ENCODE results near the gene AMHR2. TPM values are rescaled to one million over a fixed set of nuclear protein-coding genes. Genes with fewer than 3 reads are reported as not detected.

The AMHR2 gene
- total RNA-seq, 1 donor: not detected

- peak; percentile 51 for DNase-seq (ENCODE audit: low read depth)
- H3K4me3 ChIP-seq (ENCODE audit: low read depth, low read length): no peak overlapping the region
- TF ChIP-seq CTCF (IDR thresholded peaks at IDR 0.05; ENCODE audit: insufficient read depth, low read length): peak; percentile 19
Observed at GRCh38 chr12:53476769-53477209, 53.1 kb downstream of the AMHR2 start.

GRCh38 chr12:53478865-53479264, 55.2 kb downstream of the AMHR2 start:
- no peak for TF ChIP-seq CTCF (IDR thresholded peaks at IDR 0.05; ENCODE audit: insufficient read depth, low read length)
- DNase-seq (ENCODE audit: low read depth): peak; percentile 34
- H3K4me3 ChIP-seq (ENCODE audit: low read depth, low read length): no peak overlapping the region

- no peak for TF ChIP-seq CTCF (IDR thresholded peaks at IDR 0.05; ENCODE audit: insufficient read depth, low read length)
- DNase-seq (ENCODE audit: low read depth): no peak
- no peak overlapping the region for H3K4me3 ChIP-seq (ENCODE audit: low read depth, low read length)
Observed at GRCh38 chr12:53479331-53479730, 55.7 kb downstream of the AMHR2 start.

GRCh38 chr12:53480491-53481442, 57.1 kb downstream of the AMHR2 start:
- no peak for DNase-seq (ENCODE audit: low read depth)
- TF ChIP-seq CTCF (IDR thresholded peaks at IDR 0.05; ENCODE audit: insufficient read depth, low read length): no peak
- H3K4me3 ChIP-seq (ENCODE audit: low read depth, low read length): no peak overlapping the region

Other genes with a start within 250 kb of the AMHR2 start
- 12.6 and 16.3 TPM in 2 replicates for gene ZNF740, start 243.1 kb upstream of the AMHR2 start, total RNA-seq (ENCODE audit: low replicate concordance)
- gene CSAD, start 242.9 kb upstream of the AMHR2 start, total RNA-seq (ENCODE audit: low replicate concordance): 8.7 and 23.4 TPM in 2 replicates
- gene ITGB7, start 216.6 kb upstream of the AMHR2 start, total RNA-seq (ENCODE audit: low replicate concordance): 0.54 TPM in 1 of 2 replicates, not detected in the other
- gene RARG, start 191.6 kb upstream of the AMHR2 start, total RNA-seq (ENCODE audit: low replicate concordance): 43.9 and 69.4 TPM in 2 replicates
- gene ESPL1, start 155.6 kb upstream of the AMHR2 start, total RNA-seq (ENCODE audit: low replicate concordance): 1.5 and 13.5 TPM in 2 replicates
- 441 and 577 TPM in 2 replicates for gene PFDN5, start 128.3 kb upstream of the AMHR2 start, total RNA-seq (ENCODE audit: low replicate concordance)
- 34.8 and 39.5 TPM in 2 replicates for gene MYG1, start 124.2 kb upstream of the AMHR2 start, total RNA-seq (ENCODE audit: low replicate concordance)
- 16.4 and 46.4 TPM in 2 replicates for gene AAAS, start 102.2 kb upstream of the AMHR2 start, total RNA-seq (ENCODE audit: low replicate concordance)
- gene SP7, start 87.5 kb upstream of the AMHR2 start, total RNA-seq (ENCODE audit: low replicate concordance): not detected in 2 replicates
- 28.0 and 63.3 TPM in 2 replicates for gene SP1, start 43.7 kb upstream of the AMHR2 start, total RNA-seq (ENCODE audit: low replicate concordance)
- gene PRR13, start 17.9 kb downstream of the AMHR2 start, total RNA-seq (ENCODE audit: low replicate concordance): 59.5 and 60.0 TPM in 2 replicates
- gene PCBP2, start 28.2 kb downstream of the AMHR2 start, total RNA-seq (ENCODE audit: low replicate concordance): 165 and 233 TPM in 2 replicates
- gene MAP3K12, start 75.6 kb downstream of the AMHR2 start, total RNA-seq (ENCODE audit: low replicate concordance): 32.1 and 118 TPM in 2 replicates
- 32.4 and 43.9 TPM in 2 replicates for gene TARBP2, start 77.4 kb downstream of the AMHR2 start, total RNA-seq (ENCODE audit: low replicate concordance)
- not detected in 2 replicates for gene NPFF, start 83.6 kb downstream of the AMHR2 start, total RNA-seq (ENCODE audit: low replicate concordance)
- 16.3 and 28.6 TPM in 2 replicates for gene ATF7, start 202.5 kb downstream of the AMHR2 start, total RNA-seq (ENCODE audit: low replicate concordance)

Measured in fibroblast of the aortic adventitia (primary cell).